Stimulated activated CD4-positive, alpha-beta T cell treated with anti-CD3 and anti-CD28 coated beads, Interleukin-1b, Interleukin-23, amount 100 ng/mL, for 24 hours (primary cell): Measurements from ENCODE around the gene RRAD.
"Not testable (repeated sequence)": the region's sequence is repeated elsewhere in the genome, so short reads cannot be mapped to it uniquely, and the experiment has no call there.

ENCODE experiments used
- DNase-seq, 4 experiments: peaks; one replicate each; pipeline ENCODE4 v3.0.0-alpha.2; 2020; ENCODE audit warnings: low read depth in 4 of 4, low spot score in 1 of 4

The RRAD gene

DNA sequence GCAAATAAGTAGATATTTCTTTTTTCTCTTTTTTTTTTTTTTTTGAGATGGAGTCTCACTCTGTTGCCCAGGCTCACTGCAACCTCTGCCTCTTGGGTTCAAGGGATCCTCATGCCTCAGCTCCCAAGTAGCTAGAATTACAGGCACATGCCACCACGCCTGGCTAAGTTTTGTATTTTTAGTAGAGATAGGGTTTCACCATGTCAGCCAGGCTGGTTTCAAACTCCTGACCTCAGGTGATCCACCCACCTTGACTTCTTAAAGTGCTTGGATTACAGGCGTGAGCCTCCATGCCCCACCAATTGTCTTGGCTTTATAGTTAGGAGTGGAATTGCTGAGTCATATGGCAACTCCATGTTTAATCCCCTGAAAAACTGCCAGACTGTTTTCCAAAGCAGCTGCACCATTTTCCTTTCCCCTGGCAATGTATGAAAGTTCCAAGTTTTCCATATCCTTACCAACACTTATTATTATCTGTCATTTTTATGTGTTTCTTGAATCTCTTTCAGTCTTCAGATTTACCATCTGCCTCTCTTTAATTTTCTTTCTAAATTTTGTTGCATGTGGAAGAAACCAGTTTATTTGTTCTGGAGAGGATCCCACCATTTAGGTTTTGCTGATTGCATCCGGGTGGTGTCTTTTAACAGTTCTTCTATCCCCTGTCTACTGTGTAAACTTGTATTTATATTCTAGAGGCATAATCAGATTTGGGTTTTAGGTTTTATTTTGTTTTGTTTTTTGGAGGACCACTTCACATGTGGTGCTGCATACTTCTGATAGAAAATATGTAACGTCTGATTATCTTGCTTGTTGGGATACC lies 25.8 kb upstream of the RRAD start:
- DNase-seq = no peak

DNA sequence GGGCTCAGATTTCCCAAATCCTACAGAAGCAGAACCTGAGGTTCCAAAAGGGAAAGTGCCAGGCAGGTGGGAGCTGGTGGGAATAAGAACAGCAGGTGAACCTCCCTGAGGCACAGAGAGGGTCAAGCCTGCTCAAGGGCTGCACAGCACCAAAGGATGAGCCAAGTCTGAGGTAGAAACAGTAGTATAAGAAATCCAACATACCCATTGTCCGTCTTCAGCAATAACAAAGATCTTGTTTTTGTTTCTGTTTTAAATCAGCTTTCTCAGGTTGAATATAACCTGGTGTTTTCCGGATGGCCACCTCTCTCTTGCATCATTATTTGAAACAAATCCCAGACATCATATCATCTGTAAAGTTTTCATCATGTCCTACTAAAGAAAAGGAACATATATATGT lies 25.1 kb upstream of the RRAD start:
- DNase-seq = no peak

DNA sequence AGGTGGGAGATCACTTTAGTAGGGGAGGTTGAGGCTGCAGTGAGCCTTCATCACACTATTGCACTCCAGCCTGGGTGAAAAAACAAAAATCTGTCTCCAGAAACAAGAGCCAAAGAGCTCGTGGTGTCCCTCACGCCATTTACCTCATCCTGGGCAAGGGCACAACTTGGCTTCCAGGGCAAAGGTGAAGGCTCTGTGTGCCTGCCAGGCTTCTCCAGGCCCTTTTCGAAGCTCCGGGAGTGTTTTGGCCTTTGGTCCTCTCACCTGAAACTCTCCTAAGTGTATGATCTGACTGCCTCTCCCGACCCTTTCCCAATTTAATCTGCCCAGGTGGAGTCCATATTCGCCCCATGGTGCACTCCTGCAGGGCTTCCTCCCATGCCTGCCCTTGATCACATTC lies 24.1 kb upstream of the RRAD start:
- no peak for DNase-seq

DNA sequence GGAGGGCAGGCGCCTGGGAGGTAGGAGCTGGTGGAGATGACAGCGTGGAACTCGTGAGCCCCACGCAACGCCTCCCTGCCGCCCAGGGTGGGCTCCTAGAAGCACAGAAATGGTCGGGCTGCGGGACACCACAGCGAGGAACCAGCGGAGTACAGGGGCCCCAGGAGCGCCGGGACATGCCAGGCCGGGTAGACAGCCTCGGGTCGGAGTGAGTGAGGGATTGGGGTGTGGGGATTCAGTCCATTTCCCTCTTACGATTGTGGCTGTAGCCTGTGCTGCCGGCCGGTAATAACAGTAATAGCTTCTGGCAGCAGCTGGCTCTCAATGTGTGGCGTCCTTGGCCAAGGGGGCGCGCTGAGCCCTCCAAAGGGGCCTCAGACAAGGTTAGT lies 23.5 kb upstream of the RRAD start:
- no peak for DNase-seq

DNA sequence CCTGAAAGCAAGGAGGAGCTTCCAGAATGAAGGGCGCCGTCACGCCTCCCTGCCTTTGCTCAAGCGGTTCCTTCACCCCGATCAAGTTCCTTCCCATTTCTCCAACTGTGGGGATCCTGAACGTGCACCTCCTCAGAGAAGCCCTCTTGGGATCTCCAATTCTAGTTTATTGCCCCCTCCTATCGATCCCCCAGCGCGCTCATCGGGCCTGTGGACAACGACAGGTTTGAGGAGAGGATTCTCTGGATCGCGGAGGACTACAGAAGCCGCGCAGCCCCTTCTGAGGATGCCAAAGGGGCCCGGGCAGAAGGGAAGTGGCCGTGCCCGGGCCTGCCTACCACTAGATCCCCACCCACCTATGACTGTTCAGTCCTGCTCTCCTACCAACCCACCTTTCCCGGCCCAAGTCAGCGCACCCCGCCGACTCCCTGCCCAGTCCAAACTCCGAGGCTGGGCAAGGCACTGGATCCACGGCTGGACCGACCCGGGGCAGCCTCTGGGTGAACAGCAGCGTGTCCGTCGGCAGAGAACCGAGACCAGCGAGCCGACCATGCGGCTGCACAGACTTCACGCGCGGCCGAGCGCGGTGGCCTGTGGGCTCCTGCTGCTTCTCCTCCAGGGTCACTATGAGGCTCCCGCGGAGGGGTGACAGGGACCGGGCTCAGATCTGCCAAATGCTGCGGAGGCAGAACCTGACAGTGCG lies 22.9 kb upstream of the RRAD start:
- DNase-seq = no peak

DNA sequence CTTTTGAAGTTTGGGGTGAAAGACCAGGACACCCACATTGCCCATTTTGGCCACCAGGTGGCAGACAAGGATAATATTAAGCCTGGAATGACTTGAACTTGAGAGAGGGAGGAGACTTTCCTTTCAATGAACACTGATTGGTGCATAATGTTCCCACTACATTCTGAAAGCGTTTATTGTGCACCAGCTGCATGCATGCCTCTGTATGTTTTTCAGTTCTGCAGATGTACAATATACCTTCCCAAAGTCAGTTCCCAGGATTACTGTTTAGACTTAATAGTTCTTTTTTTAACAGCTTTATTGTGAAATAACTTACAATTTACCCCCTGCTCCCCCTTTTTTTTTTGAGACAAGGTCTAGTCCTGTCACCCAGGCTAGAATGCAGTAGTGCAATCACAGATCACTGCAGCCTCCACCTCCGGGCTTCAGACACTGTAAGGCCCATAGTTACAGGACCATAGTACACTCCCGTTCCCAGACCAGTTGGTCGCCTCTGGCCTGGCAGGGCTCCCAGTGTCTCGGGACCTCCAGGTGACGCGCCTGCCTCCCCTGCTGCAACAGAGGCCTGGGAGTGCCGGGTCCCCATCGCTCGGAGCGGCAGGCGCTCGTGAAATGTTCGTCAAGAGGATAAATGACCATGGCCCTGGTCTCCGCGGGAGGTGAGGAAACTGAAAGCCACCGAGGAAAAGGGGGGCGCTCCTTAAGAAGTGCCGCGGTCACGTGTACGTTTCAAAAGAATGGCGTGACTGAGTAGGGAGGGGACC lies 22.1 kb upstream of the RRAD start:
- DNase-seq = peak; percentile 68 to 78 (median 70)

DNA sequence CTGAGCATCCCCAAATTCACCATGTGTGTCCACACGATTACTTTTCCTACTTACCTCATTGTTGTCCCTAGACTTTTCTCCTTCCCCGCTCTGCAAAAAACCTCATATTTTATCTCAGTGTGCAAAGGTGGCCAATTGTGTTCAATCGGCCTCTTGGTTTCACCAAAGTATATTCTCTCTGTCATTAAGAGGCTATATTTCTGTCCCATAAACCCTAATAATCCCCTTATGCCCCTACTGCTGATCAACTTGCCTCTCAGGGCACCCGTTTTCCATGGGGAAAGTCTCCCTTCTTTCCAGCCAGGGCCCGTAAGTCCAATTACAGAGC lies 21.6 kb upstream of the RRAD start:
- no peak for DNase-seq

DNA sequence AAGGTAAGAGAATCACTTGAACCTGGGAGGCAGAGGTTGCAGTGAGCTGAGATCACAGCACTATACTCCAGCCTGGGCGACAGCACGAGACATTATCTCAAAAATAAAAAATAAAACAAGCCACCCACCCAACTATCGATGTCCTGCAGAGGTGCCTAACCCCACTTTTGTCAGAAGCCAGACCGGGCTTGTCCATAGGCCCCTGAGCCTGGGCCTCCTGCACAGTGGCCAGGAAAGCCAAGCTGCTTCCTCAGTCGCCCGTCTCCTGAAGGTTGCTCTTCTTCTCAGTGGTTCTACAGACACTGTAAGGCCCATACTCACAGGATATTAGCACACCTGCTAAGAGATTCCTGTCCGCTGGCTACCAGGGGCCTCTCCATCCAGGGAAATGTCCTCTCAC lies 21.2 kb upstream of the RRAD start:
- DNase-seq = no peak

DNA sequence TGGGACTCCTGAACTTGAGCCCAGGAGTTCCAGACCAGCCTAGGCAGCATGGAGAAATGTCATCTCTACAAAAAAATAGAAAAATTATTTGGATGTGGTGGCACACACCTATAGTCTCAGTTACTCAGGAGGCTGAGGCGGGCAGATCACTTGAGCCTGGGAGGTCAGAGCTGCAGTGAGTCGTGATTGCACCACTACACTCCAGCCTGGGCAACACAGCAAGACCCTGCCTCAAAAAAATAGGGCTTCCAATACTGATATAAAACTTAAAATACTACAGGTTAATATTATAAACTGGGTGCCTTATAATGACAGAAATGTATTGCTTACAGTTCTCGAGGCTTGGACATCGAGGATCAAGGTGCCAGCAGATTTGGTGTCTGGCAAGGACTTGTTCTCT lies 20.6 kb upstream of the RRAD start:
- DNase-seq = no peak

DNA sequence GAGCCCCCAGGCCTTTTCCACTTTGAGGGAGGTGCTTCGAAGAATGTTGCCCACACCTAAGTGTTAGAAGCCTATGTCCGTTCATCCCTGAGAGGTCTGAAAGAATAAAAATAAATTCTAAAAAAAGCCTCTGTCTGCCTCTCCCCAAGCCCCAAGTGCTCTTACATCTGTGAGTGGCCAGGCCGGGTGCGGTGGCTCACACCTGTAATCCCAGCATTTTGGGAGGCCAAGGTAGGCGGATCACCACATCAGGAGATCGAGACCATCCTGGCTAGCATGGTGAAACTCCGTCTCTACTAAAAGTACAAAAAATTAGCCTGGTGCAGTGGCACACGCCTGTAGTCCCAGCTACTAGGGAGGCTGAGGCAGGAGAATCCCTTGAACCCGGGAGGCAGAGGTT lies 19.6 kb upstream of the RRAD start:
- DNase-seq = not testable (repeated sequence)

DNA sequence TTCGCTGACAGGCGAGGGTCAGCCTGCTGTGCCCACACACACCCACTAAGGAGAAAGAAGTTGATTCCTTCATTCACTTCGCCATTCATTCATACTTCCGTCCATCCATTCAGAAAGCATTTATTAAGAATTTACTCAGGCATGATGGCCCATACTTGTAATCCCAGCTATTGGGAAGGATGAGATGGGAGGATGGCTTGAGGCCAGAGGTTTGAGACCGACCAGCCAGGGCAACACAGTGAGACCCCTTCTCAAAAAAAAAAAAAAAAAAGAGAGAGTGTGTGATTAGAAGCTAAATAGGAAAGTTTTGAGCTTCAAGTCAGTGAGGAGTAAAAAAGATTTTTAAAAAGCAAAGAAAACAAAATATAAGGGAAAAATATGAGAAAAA lies 18.7 kb upstream of the RRAD start:
- DNase-seq = no peak

DNA sequence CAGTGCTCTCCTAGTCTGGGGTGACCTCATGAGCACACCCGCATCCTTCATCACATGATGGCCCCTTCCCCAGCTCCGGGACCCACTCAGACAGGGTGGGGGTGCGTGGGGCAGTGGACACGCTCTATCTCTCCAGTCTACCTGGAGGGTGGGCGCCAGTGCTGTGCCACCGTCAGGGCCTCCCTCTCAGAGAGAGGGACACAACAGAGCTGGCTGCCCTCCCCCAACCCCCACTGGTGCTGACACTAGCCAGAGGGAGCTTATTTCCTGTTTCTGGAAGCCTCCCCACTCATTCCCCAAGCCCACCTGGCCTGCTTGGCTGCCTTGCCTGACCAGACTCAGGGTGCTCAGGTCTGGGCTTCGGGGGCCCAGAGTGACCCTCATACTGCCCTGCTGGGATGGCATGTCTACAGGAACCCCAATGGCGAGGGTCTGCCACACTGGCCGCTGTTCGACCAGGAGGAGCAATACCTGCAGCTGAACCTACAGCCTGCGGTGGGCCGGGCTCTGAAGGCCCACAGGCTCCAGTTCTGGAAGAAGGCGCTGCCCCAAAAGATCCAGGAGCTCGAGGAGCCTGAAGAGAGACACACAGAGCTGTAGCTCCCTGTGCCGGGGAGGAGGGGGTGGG lies 18.2 kb upstream of the RRAD start:
- DNase-seq = no peak

DNA sequence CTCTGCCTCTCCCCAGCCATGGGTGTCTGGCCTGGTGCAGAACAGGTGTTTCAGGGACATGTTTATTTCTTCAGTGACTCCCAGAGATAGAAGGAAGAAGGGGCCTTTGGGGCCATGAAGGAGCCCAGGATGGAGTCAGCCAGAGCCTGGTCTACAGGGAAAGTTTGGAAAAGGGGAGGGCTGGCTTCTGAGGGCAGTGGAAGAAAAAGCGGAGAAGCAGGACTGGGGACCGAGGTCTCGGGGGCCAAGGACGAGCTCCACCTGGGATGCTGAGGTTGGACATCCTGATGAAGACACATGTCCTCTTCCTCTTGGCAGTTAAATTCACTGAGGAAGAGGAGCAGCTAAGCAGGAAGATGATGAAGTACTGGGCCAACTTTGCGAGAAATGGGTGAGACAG lies 17.6 kb upstream of the RRAD start:
- DNase-seq = no peak

DNA sequence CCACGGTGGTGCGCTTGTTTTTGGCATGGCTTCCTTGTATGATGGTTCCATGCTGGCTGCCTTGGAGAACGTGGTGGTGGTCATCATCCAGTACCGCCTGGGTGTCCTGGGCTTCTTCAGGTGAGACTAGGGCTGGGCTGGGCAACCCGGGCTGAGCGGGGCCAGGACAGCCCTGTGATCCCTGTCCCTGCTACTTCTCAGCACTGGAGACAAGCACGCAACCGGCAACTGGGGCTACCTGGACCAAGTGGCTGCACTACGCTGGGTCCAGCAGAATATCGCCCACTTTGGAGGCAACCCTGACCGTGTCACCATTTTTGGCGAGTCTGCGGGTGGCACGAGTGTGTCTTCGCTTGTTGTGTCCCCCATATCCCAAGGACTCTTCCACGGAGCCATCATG lies 14.9 kb upstream of the RRAD start:
- DNase-seq = no peak

DNA sequence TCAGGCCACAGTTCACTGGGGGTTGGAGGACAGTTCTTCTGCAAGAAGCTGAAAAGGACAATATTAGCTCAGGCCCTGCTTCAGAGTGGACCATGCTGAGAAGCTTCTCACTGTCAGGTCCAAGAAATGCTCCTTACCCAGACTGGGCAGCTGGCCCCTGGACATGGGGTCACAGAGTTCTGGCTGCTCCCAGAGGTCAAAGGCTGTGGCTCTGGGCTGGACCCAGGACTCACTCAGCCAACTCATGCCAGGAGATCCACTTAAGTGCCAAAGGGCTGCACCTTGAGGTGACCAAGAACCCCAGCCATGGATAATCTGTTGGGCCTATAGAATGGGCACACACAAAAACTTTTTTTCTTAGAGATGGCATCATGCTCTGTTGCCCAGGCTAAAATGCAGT lies 14.0 kb upstream of the RRAD start:
- DNase-seq = no peak

DNA sequence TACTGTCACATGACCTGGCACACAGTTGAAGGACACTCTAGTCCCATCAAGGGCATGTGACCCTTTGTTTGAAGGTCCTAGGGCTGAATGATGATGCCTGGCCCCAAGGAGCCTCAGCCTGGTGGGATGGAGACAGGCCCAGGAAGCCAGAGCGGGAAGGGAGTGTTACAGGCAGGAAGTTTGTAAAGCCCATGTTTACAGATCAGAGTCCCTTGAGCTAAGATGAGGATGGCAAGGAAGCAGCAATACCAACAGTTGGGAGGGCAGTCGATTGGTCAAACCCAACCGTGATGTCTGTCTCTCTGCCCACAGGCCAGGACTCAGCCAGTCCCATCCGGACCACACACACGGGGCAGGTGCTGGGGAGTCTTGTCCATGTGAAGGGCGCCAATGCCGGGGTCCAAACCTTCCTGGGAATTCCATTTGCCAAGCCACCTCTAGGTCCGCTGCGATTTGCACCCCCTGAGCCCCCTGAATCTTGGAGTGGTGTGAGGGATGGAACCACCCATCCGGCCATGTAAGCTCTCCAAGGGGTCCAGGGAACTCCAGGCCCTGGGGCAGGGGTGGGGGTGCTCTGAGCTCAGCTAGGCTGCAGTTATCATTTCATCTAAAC lies 12.5 kb upstream of the RRAD start:
- no peak for DNase-seq

DNA sequence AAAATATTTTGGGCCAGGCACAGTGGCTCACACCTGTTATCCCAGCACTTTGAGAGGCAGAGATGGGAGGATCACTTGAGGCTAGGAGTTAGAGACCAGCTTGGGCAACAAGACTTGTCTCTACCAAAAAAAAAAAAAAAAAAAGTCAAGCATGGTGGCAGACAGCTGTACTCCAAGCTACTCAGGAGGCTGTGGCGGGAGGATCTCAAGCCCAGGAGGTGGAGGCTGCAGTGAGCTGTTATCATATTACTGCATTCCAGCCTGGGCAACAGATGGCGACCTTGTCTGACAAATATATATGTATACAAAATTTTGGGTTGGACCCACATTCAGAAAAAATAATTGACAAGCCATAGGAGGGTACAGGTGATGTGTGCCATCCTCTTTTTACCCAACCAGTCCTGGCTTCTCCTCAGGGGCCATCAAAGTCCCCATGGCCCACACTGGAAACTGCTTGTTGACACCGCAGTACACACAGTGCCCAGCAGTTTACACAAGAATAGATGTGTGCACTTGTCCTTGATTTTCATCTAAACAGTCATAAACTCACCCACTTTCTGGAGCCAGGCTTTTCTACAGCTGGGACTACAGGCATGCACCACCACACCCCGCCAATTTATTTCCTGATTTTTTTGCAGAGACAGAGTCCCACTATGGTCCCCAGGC lies 11.7 kb upstream of the RRAD start:
- no peak for DNase-seq

DNA sequence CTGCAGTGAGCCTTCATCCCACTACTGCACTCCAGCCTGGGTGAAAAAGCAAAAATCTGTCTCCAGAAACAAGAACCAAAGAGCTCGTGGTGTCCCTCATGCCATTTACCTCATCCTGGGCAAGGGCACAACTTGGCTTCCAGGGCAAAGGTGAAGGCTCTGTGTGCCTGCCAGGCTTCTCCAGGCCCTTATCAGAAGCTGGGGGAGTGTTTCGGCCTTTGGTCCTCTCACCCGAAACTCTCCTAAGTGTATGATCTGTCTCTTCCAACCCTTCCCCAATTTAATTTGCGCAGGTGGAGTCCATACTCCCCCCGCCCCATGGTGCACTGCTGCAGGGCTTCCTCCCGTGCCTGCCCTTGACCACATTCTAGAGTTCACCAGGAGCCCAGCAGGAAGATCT lies 11.1 kb upstream of the RRAD start:
- DNase-seq = no peak

DNA sequence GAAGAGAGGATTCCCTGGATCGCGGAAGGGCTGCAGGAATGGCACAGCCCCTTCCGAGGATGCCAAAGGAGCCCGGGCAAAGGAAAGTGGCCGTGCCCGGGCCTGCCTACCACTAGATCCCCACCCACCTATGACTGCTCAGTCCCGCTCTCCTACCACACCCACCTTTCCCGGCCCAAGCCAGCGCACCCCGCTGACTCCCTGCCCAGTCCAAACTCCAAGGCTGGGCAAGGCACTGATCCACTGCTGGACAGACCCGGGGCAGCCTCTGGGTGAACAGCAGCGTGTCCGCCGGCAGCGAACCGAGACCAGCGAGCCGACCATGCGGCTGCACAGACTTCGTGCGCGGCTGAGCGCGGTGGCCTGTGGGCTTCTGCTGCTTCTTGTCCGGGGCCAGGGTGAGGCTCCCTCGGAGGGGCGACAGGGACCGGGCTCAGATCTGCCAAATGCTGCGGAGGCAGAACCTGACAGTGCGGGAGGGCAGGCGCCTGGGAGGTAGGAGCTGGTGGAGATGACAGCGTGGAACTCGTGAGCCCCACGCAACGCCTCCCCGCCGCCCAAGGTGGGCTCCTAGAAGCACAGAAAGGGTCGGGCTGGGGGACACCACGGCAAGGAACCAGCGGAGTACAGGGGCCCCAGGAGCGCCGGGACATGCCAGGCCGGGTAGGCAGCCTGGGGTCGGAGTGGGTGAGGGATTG lies 10.1 kb upstream of the RRAD start, which contains the start of gene CES2:
Gene CES2, plus strand, starts transcription at position 203 of the 698 bp plus-strand sequence. Its CDS starts 120 bp downstream, at position 323.
- no peak for DNase-seq

DNA sequence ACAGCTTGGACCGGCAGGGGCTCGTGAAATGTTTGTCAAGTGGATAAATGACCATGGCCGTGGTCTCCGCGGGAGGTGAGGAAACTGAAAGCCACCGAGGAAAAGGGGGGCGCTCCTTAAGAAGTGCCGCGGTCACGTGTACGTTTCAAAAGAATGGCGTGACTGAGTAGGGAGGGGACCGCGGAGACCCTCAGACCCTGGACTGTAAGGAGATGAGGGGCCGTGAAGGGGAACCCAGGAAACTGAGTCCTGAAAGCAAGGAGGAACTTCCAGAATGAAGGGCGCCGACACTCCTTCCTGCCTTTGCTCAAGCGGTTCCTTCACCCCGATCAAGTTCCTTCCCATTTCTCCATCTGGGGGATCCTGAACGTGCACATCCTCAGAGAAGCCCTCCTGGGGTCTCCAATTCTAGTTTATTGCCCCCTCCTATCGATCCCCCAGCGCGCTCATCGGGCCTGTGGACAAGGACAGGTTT lies 9.5 kb upstream of the RRAD start:
- DNase-seq = not testable (repeated sequence)
